GM20000 (cell line): ENCODE measurements around the gene NAV3.

Experiments
- DNase-seq: peaks from one replicate; pipeline ENCODE4 v3.0.0; 2012; ENCODE audit warnings: low spot score
- CTCF ChIP-seq: IDR thresholded peaks from 2 replicates; pipeline ENCODE4 v1.5.1; 2012; ENCODE audit warnings: mild to moderate bottlenecking, control low read depth; ENCODE audit errors: extremely low read depth, missing control alignments

The NAV3 gene

GRCh38 chr12:78177298-78177697 lies 346.6 kb downstream of the NAV3 start:
- no peak for DNase-seq
- no peak for TF ChIP-seq CTCF

GRCh38 chr12:78179346-78179745 lies 348.7 kb downstream of the NAV3 start:
- no peak for TF ChIP-seq CTCF
- no peak for DNase-seq

GRCh38 chr12:78181544-78182162 lies 351.0 kb downstream of the NAV3 start:
- TF ChIP-seq CTCF = no peak
- DNase-seq = no peak

GRCh38 chr12:78183824-78184223 lies 353.1 kb downstream of the NAV3 start:
- no peak for TF ChIP-seq CTCF
- DNase-seq = no peak

GRCh38 chr12:78185109-78185508 lies 354.4 kb downstream of the NAV3 start:
- no peak for DNase-seq
- TF ChIP-seq CTCF = no peak

GRCh38 chr12:78185651-78186050 lies 355.0 kb downstream of the NAV3 start:
- TF ChIP-seq CTCF = no peak
- no peak for DNase-seq

GRCh38 chr12:78186670-78187069 lies 356.0 kb downstream of the NAV3 start:
- TF ChIP-seq CTCF = no peak
- no peak for DNase-seq
